ENCODE data around the gene ELF5.

DNA sequence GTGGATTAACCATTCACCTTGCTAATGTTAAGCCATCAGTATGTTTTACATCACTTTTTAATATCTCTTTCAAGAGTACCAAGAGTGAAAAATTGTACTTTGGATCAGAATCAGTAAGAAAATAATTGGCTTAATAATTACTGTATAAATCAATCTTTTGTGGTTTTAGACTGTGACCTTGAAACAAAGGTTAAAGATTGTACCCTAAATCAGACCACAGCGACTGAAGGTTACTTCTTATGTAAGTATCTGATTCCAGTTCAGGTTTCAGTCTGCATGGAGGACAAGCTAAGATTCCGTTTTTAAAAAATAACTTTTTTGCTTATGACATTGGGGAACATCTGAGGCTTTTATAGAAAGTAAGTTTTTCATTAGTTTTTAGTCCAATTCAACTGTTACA, 56.0 kb downstream of the ELF5 start:
- TF ChIP-seq, protein P1, sequence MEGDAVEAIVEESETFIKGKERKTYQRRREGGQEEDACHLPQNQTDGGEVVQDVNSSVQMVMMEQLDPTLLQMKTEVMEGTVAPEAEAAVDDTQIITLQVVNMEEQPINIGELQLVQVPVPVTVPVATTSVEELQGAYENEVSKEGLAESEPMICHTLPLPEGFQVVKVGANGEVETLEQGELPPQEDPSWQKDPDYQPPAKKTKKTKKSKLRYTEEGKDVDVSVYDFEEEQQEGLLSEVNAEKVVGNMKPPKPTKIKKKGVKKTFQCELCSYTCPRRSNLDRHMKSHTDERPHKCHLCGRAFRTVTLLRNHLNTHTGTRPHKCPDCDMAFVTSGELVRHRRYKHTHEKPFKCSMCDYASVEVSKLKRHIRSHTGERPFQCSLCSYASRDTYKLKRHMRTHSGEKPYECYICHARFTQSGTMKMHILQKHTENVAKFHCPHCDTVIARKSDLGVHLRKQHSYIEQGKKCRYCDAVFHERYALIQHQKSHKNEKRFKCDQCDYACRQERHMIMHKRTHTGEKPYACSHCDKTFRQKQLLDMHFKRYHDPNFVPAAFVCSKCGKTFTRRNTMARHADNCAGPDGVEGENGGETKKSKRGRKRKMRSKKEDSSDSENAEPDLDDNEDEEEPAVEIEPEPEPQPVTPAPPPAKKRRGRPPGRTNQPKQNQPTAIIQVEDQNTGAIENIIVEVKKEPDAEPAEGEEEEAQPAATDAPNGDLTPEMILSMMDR (IDR thresholded peaks at IDR 0.05) = no peak
- no peak for TF ChIP-seq ZFX (IDR thresholded peaks at IDR 0.05; ENCODE audit: borderline replicate concordance)
